Neural progenitor cell (in vitro differentiated cells): ENCODE results near the gene NFATC1. TPM values are rescaled to one million over a fixed set of nuclear protein-coding genes. Genes with fewer than 3 reads are reported as not detected.

Source experiments
- DNase-seq: peaks from one replicate; pipeline ENCODE4 v3.0.0-alpha.2; 2016; ENCODE audit warnings: low spot score
- H2AFZ ChIP-seq: fragments of 200-600 bp; sonication (generic); replicated peaks from 2 replicates; pipeline ENCODE4 v1.6.1; 2016; ENCODE audit warnings: antibody characterized with exemption
- H3F3A ChIP-seq: fragments of 200-600 bp; sonication (generic); 2 replicates; pipeline ENCODE4 v1.6.1; 2016; ENCODE audit warnings: antibody characterized with exemption, low read depth
- H3K27ac ChIP-seq: fragments of 200-600 bp; sonication (generic); 2 replicates; pipeline ENCODE4 v1.5.1; 2016; ENCODE audit warnings: mild to moderate bottlenecking
- H3K27me3 ChIP-seq: fragments of 200-600 bp; sonication (generic); 2 replicates; pipeline ENCODE4 v1.6.1; 2016; ENCODE audit warnings: mild to moderate bottlenecking, moderate library complexity
- H3K36me3 ChIP-seq: fragments of 200-600 bp; sonication (generic); 2 replicates; pipeline ENCODE4 v1.5.1; 2016
- H3K4me1 ChIP-seq: fragments of 200-600 bp; sonication (generic); 2 replicates; pipeline ENCODE4 v1.6.1; 2016; ENCODE audit warnings: mixed run types
- H3K4me2 ChIP-seq: fragments of 200-600 bp; sonication (generic); 2 replicates; pipeline ENCODE4 v1.6.1; 2016
- H3K4me3 ChIP-seq: fragments of 200-600 bp; sonication (generic); 2 replicates; pipeline ENCODE4 v1.5.1; 2016
- H3K79me2 ChIP-seq: fragments of 200-600 bp; sonication (generic); 2 replicates; pipeline ENCODE4 v1.6.1; 2016; ENCODE audit warnings: low read depth
- H3K9ac ChIP-seq: fragments of 200-600 bp; sonication (generic); 2 replicates; pipeline ENCODE4 v1.6.1; 2016
- H3K9me3 ChIP-seq: fragments of 200-600 bp; sonication (generic); 2 replicates; pipeline ENCODE4 v1.5.1; 2016; ENCODE audit warnings: low read depth
- H4K20me1 ChIP-seq: fragments of 200-600 bp; sonication (generic); 2 replicates; pipeline ENCODE4 v1.6.1; 2016; ENCODE audit warnings: low read depth
- H3K27ac Mint-ChIP-seq: 3 replicates; pipeline ENCODE4 v1.8.0; 2021; ENCODE audit warnings: mixed read lengths
- H3K27me3 Mint-ChIP-seq: 2 replicates; pipeline ENCODE4 v1.8.0; 2022; ENCODE audit warnings: low read depth, mild to moderate bottlenecking, inconsistent platforms, moderate library complexity, mixed read lengths; ENCODE audit not compliant: insufficient read depth
- H3K36me3 Mint-ChIP-seq: 3 replicates; pipeline ENCODE4 v1.8.0; 2021; ENCODE audit warnings: mixed read lengths
- H3K4me1 Mint-ChIP-seq: 3 replicates; pipeline ENCODE4 v1.8.0; 2021; ENCODE audit warnings: mixed read lengths
- H3K4me3 Mint-ChIP-seq: 3 replicates; pipeline ENCODE4 v1.8.0; 2021; ENCODE audit warnings: mild to moderate bottlenecking, moderate library complexity, mixed read lengths
- H3K9me3 Mint-ChIP-seq: 3 replicates; pipeline ENCODE4 v1.8.0; 2020; ENCODE audit warnings: mixed read lengths
- CTCF ChIP-seq: fragments of 200-600 bp; sonication (generic); IDR thresholded peaks from 2 replicates; pipeline ENCODE4 v1.5.1; 2017; ENCODE audit warnings: antibody characterized with exemption, mild to moderate bottlenecking
- EZH2 ChIP-seq: fragments of 200-600 bp; sonication (generic); IDR thresholded peaks from 2 replicates; pipeline ENCODE4 v1.6.1; 2017; ENCODE audit warnings: antibody characterized with exemption, mild to moderate bottlenecking, moderate library complexity
- EZH2phosphoT487 ChIP-seq: fragments of 200-600 bp; sonication (generic); IDR thresholded peaks from 2 replicates; pipeline ENCODE4 v1.6.1; 2017; ENCODE audit warnings: antibody characterized with exemption
- total RNA-seq: library from RNA; depleted of rRNA; stranded (reverse); fragments of >200 nt; gene quantifications from 2 replicates; pipeline ENCODE4 v1.2.3, GENCODE V29; 2015; ENCODE audit warnings: low replicate concordance

The NFATC1 gene
- total RNA-seq, 1 donor from 2014 or later: 2.3 TPM

GRCh38 chr18:79469751-79470505 is 74.2 kb downstream of the NFATC1 start:
- no peak for DNase-seq
- peak overlapping the region; percentile 81 for H3K27ac Mint-ChIP-seq
- no peaks in the 10 kb centered on the region for H3K9me3 Mint-ChIP-seq
- H3K36me3 Mint-ChIP-seq: peaks cover 2% of the 10 kb centered on the region
- no peak overlapping the region for H3K9ac ChIP-seq
- H3K27me3 ChIP-seq: no peaks in the 10 kb centered on the region
- no peak overlapping the region for H3K4me3 Mint-ChIP-seq
- H3K9me3 ChIP-seq: no peaks in the 10 kb centered on the region
- H2AFZ ChIP-seq: no peak overlapping the region
- H3K4me1 Mint-ChIP-seq: peaks cover 33% of the 10 kb centered on the region
- H3F3A ChIP-seq: no peaks in the 10 kb centered on the region
- H3K79me2 ChIP-seq: no peaks in the 10 kb centered on the region
- peaks cover 20% of the 10 kb centered on the region for H3K4me1 ChIP-seq
- no peaks in the 10 kb centered on the region for H4K20me1 ChIP-seq
- H3K4me2 ChIP-seq: no peak overlapping the region
- H3K36me3 ChIP-seq: no peaks in the 10 kb centered on the region
- H3K27me3 Mint-ChIP-seq: peaks cover 5% of the 10 kb centered on the region
- H3K27ac ChIP-seq: no peak overlapping the region
- no peak overlapping the region for H3K4me3 ChIP-seq
- TF ChIP-seq CTCF: no peak
- no peak for TF ChIP-seq EZH2phosphoT487
- TF ChIP-seq EZH2: no peak

GRCh38 chr18:79470547-79470946 is 74.8 kb downstream of the NFATC1 start:
- Histone ChIP-seq H3K4me2 (no peak overlapping the region), H3K4me1 (peaks cover 15% of the 10 kb centered on the region), H3K9me3 (no peaks in the 10 kb centered on the region), H3K4me3 (no peak overlapping the region), H3K27ac (no peak overlapping the region), H3K27me3 (no peaks in the 10 kb centered on the region), H4K20me1 (no peaks in the 10 kb centered on the region), H3K9ac (no peak overlapping the region), H3K79me2 (no peaks in the 10 kb centered on the region), H3F3A (no peaks in the 10 kb centered on the region), H2AFZ (no peak overlapping the region), H3K36me3 (no peaks in the 10 kb centered on the region)
- no peak for DNase-seq
- H3K4me3 Mint-ChIP-seq: no peak overlapping the region
- no peak overlapping the region for H3K27ac Mint-ChIP-seq
- peaks cover 2% of the 10 kb centered on the region for H3K36me3 Mint-ChIP-seq
- H3K27me3 Mint-ChIP-seq: peaks cover 5% of the 10 kb centered on the region
- no peaks in the 10 kb centered on the region for H3K9me3 Mint-ChIP-seq
- TF ChIP-seq CTCF (no peak), EZH2 (no peak), EZH2phosphoT487 (no peak)
- H3K4me1 Mint-ChIP-seq: peaks cover 28% of the 10 kb centered on the region

- TF ChIP-seq CTCF (no peak), EZH2phosphoT487 (no peak), EZH2 (no peak)
- H3K9me3 Mint-ChIP-seq: no peaks in the 10 kb centered on the region
- Histone ChIP-seq H3K4me3 (no peak overlapping the region), H3K36me3 (no peaks in the 10 kb centered on the region), H3K9me3 (no peaks in the 10 kb centered on the region), H4K20me1 (no peaks in the 10 kb centered on the region), H3K9ac (no peak overlapping the region), H3F3A (no peaks in the 10 kb centered on the region), H3K79me2 (no peaks in the 10 kb centered on the region), H3K27ac (no peak overlapping the region), H3K4me2 (no peak overlapping the region), H3K4me1 (peaks cover 10% of the 10 kb centered on the region), H3K27me3 (no peaks in the 10 kb centered on the region), H2AFZ (no peak overlapping the region)
- H3K36me3 Mint-ChIP-seq: peaks cover 2% of the 10 kb centered on the region
- peaks cover 5% of the 10 kb centered on the region for H3K27me3 Mint-ChIP-seq
- peak overlapping the region; percentile 91 for H3K27ac Mint-ChIP-seq
- DNase-seq: no peak
- H3K4me3 Mint-ChIP-seq: no peak overlapping the region
- H3K4me1 Mint-ChIP-seq: peaks cover 23% of the 10 kb centered on the region
Observed at GRCh38 chr18:79471046-79471445, 75.3 kb downstream of the NFATC1 start.
